Activated CD4-positive, alpha-beta T cell treated with anti-CD3 and anti-CD28 coated beads, Interleukin-2, amount 10 ng/mL, durations not matched to agents 7 days and 5 days (primary cell): ENCODE measurements around the gene LRRC3B. TPM values are rescaled to one million over a fixed set of nuclear protein-coding genes. Genes with fewer than 3 reads are reported as not detected.

Experiments used
- CTCF ChIA-PET: fragments of 350-600 bp; sonication (Branson Sonifier 250); formaldehyde crosslinking; loops from one replicate; lab custom pipeline; 2021; ENCODE audit warnings: antibody characterized with exemption; lab: Charles Lee
- POLR2A ChIA-PET: fragments of 350-600 bp; sonication (Branson Sonifier 250); formaldehyde crosslinking; loops from one replicate; lab custom pipeline; 2021; ENCODE audit warnings: antibody characterized with exemption; lab: Charles Lee
- DNase-seq: peaks from one replicate; pipeline ENCODE4 v3.0.0-alpha.2; 2020
- H3K27ac Mint-ChIP-seq: one replicate; pipeline ENCODE4 v1.8.0; 2021; ENCODE audit warnings: mild to moderate bottlenecking, moderate library complexity, mixed read lengths
- H3K27me3 Mint-ChIP-seq: one replicate; pipeline ENCODE4 v1.8.0; 2021; ENCODE audit warnings: mixed read lengths
- H3K36me3 Mint-ChIP-seq: one replicate; pipeline ENCODE4 v1.8.0; 2021; ENCODE audit warnings: low read depth, mixed read lengths
- H3K4me1 Mint-ChIP-seq: one replicate; pipeline ENCODE4 v1.8.0; 2021; ENCODE audit warnings: mixed read lengths
- H3K4me3 Mint-ChIP-seq: one replicate; pipeline ENCODE4 v1.8.0; 2021; ENCODE audit warnings: mild to moderate bottlenecking, moderate library complexity, mixed read lengths
- H3K9me3 Mint-ChIP-seq: one replicate; pipeline ENCODE4 v1.8.0; 2021; ENCODE audit warnings: mixed read lengths
- total RNA-seq, 2 experiments: library from RNA; stranded (reverse); gene quantifications; one replicate each; pipeline ENCODE4 v1.2.3, GENCODE V29; 2021

The LRRC3B gene
- total RNA-seq, 2 experiments from 2014 or later, result not detected

DNA sequence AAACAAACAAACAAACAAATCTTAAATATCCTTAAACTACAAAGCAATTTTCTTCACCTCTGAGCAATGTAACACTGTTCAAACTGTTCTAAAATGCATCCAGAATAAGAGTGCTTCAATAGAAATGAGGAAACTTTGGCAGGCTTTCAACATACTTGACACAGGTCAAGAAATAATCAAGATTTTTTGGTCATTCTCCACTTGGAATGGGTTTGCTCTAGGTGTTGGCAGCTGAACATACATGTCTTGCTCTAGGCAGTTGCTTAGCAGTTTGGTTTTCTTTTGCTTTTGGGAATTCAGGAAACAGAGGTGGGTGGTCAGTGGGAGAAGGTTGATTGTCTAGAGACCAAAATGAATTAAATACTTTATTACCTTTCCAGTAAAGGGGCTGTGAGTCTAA lies 1.4 kb upstream of the LRRC3B start:
- no peak for DNase-seq
- H3K27me3 Mint-ChIP-seq, result peaks cover 32% of the 10 kb centered on the region
- no peak overlapping the region for H3K4me3 Mint-ChIP-seq
- ChIA-PET CTCF (interaction anchor here (0.6 kb wide), 1 partner anchor 782 kb away, joined by 4 read pairs; no protein-coding TSS in a partner anchor), POLR2A (no interaction called here)
- H3K36me3 Mint-ChIP-seq, result no peaks in the 10 kb centered on the region
- H3K9me3 Mint-ChIP-seq, result no peaks in the 10 kb centered on the region
- H3K27ac Mint-ChIP-seq, result no peak overlapping the region
- no peaks in the 10 kb centered on the region for H3K4me1 Mint-ChIP-seq

- ChIA-PET CTCF (no interaction called here), POLR2A (no interaction called here)
- no peaks in the 10 kb centered on the region for H3K9me3 Mint-ChIP-seq
- H3K27me3 Mint-ChIP-seq, result peaks cover 32% of the 10 kb centered on the region
- H3K4me3 Mint-ChIP-seq, result no peak overlapping the region
- H3K27ac Mint-ChIP-seq, result no peak overlapping the region
- no peaks in the 10 kb centered on the region for H3K36me3 Mint-ChIP-seq
- H3K4me1 Mint-ChIP-seq, result no peaks in the 10 kb centered on the region
- no peak for DNase-seq
Observed at GRCh38 chr3:26621906-26622620, 509 bp upstream of the LRRC3B start.

DNA sequence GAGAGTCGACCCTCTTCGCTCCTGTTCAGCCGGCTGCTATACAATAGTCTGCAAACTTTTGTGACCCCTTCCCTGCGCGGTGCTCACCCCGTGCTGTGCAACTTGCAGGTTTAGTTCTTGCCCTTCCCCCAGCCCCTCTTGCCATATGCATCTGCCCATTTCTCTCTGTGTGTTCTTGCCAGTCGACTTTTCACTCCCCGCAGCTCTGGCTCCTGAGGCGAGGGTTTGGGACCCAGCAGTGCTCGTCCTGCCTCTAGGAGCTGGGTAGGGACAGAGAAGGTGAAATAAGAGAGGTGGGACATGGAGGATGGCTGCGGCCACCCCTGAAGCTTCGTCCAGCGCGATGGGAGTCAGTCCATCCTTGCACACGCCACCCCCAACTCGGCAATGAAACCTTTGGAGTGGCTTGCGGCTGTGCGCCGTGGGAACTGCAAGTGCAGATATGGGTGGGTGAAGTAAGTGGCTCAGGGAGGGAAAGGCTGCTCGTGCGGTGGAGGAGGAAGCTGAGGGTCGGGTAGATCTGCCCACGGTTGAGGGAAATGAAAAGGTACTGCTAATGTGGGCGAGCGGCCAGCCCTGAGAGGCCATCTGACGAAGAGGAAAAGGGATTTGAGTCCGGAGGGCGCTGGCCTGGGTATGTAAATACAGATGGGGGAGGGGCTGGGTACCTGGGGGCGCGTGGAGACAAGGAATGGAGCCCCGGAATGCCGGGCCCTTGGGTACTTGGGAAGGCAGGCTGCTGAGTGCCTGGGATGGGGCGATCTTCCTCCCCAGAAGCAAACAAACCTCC lies 1.0 kb downstream of the LRRC3B start:
- H3K9me3 Mint-ChIP-seq, result no peaks in the 10 kb centered on the region
- H3K36me3 Mint-ChIP-seq, result no peaks in the 10 kb centered on the region
- ChIA-PET CTCF (no interaction called here), POLR2A (no interaction called here)
- H3K27me3 Mint-ChIP-seq, result peaks cover 32% of the 10 kb centered on the region
- no peak for DNase-seq
- no peaks in the 10 kb centered on the region for H3K4me1 Mint-ChIP-seq
- H3K4me3 Mint-ChIP-seq, result no peak overlapping the region
- H3K27ac Mint-ChIP-seq, result no peak overlapping the region

GRCh38 chr3:26624209-26624765 lies 1.7 kb downstream of the LRRC3B start:
- H3K27me3 Mint-ChIP-seq, result peaks cover 32% of the 10 kb centered on the region
- POLR2A ChIA-PET, result no interaction called here
- H3K36me3 Mint-ChIP-seq, result no peaks in the 10 kb centered on the region
- no peak overlapping the region for H3K4me3 Mint-ChIP-seq
- CTCF ChIA-PET, result no interaction called here
- no peaks in the 10 kb centered on the region for H3K9me3 Mint-ChIP-seq
- no peak overlapping the region for H3K27ac Mint-ChIP-seq
- H3K4me1 Mint-ChIP-seq, result no peaks in the 10 kb centered on the region
- DNase-seq, result no peak

- no peak overlapping the region for H3K4me3 Mint-ChIP-seq
- ChIA-PET POLR2A (no interaction called here), CTCF (no interaction called here)
- H3K4me1 Mint-ChIP-seq, result no peaks in the 10 kb centered on the region
- no peak overlapping the region for H3K27ac Mint-ChIP-seq
- peaks cover 32% of the 10 kb centered on the region for H3K27me3 Mint-ChIP-seq
- DNase-seq, result no peak
- H3K9me3 Mint-ChIP-seq, result no peaks in the 10 kb centered on the region
- no peaks in the 10 kb centered on the region for H3K36me3 Mint-ChIP-seq
Observed at GRCh38 chr3:26625187-26625586, 2.6 kb downstream of the LRRC3B start.

DNA sequence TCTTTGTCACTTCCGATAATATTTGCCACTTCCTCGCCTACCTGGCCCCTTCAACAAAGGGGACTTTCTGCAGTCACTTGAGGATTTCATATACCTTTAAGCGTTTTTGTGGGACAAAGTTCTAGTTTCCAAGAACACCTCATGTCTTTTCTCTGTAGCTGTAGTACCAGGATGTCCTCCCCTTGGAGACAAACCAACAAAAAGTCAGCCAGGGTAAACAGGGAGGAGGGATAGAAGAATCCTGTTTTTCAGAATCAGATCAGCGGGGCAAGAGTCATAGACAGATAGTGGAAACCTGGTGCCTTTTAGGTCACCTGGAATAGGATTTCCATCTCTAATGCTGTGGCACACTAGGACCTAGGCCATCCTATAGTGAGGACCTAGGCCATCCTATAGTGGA lies 4.5 kb downstream of the LRRC3B start:
- Mint-ChIP-seq H3K27me3 (peaks cover 19% of the 10 kb centered on the region), H3K36me3 (no peaks in the 10 kb centered on the region), H3K4me3 (no peak overlapping the region), H3K4me1 (no peaks in the 10 kb centered on the region), H3K9me3 (no peaks in the 10 kb centered on the region), H3K27ac (no peak overlapping the region)
- no peak for DNase-seq
- CTCF ChIA-PET, result no interaction called here
- POLR2A ChIA-PET, result no interaction called here

GRCh38 chr3:26628915-26629314 lies 6.3 kb downstream of the LRRC3B start:
- Mint-ChIP-seq H3K4me1 (no peaks in the 10 kb centered on the region), H3K27me3 (peaks cover 3% of the 10 kb centered on the region)

GRCh38 chr3:26630669-26631389 lies 8.3 kb downstream of the LRRC3B start:
- no peaks in the 10 kb centered on the region for H3K9me3 Mint-ChIP-seq
- no peaks in the 10 kb centered on the region for H3K36me3 Mint-ChIP-seq
- no peak overlapping the region for H3K4me3 Mint-ChIP-seq
- POLR2A ChIA-PET, result no interaction called here
- H3K27me3 Mint-ChIP-seq, result no peaks in the 10 kb centered on the region
- H3K27ac Mint-ChIP-seq, result no peak overlapping the region
- DNase-seq, result no peak
- H3K4me1 Mint-ChIP-seq, result no peaks in the 10 kb centered on the region
- CTCF ChIA-PET, result no interaction called here

More at GRCh38 chr3:26628915-26629314, 6.3 kb downstream of the LRRC3B start:
- Mint-ChIP-seq H3K27ac (no peak overlapping the region), H3K36me3 (no peaks in the 10 kb centered on the region), H3K4me3 (no peak overlapping the region), H3K9me3 (no peaks in the 10 kb centered on the region)
- CTCF ChIA-PET, result no interaction called here
- POLR2A ChIA-PET, result no interaction called here
- no peak for DNase-seq

GRCh38 chr3:26631390-26631738 lies 8.8 kb downstream of the LRRC3B start:
- Mint-ChIP-seq H3K9me3 (no peaks in the 10 kb centered on the region), H3K4me1 (no peaks in the 10 kb centered on the region), H3K36me3 (no peaks in the 10 kb centered on the region), H3K27ac (no peak overlapping the region), H3K4me3 (no peak overlapping the region), H3K27me3 (no peaks in the 10 kb centered on the region)
- no peak for DNase-seq
- ChIA-PET CTCF (no interaction called here), POLR2A (no interaction called here)

DNA sequence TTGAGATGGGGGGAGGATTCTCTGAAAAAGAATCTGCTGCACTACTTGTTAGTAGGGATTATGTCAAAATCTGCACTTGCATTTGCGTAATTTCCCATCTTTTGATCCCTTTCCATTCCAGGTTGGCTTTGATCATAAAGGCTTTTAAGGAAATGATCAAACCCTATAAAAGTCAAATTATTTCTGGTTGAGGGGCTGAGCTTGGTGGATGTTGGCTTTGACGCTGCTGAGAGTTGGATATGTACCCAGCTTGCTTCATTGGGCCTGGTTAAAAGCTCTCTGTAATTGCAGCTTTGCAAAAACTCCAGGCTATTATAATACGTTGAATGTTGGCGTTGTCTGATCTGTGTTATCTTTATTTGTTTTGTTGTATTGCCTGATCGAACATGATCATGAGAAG lies 12.0 kb downstream of the LRRC3B start:
- Mint-ChIP-seq H3K27me3 (no peaks in the 10 kb centered on the region), H3K9me3 (no peaks in the 10 kb centered on the region), H3K4me3 (no peak overlapping the region), H3K4me1 (no peaks in the 10 kb centered on the region), H3K36me3 (no peaks in the 10 kb centered on the region), H3K27ac (no peak overlapping the region)
- CTCF ChIA-PET, result interaction anchor here (0.6 kb wide), 1 partner anchor 1878 kb away, joined by 4 read pairs; no protein-coding TSS in a partner anchor
- DNase-seq, result no peak
- POLR2A ChIA-PET, result no interaction called here

DNA sequence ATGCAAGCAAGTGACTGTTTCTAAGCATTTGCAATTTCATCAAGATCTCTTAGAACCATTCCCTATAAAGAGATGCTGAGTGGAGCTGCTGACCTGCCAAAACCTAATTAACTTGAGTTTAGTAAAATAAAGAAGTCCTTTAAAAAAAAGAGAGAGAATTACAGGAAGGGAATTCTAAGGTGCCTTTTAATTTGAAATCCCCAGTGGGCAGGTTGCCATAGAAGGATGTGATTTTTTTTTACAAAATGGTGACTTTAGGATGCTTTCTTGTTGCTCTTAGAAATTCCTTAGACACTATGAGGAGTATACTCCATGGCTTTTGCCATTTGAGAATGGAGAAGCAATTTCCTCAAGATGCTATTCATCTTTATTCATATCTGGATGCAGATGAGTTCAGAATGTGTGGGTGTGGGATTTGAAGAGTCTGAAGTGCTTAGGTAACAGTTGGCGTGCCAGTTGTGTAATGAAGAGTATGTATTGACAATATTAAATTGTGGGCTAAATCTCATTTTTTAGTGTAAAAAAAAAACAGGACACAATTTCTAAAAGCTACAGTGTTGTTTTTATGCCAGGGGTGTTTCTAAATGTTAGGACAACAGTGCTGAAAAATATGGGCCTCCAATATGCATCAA lies 13.6 kb downstream of the LRRC3B start:
- ChIA-PET POLR2A (no interaction called here), CTCF (no interaction called here)
- no peaks in the 10 kb centered on the region for H3K4me1 Mint-ChIP-seq

GRCh38 chr3:26637698-26638097 lies 15.1 kb downstream of the LRRC3B start:
- H3K36me3 Mint-ChIP-seq, result no peaks in the 10 kb centered on the region
- no peaks in the 10 kb centered on the region for H3K4me1 Mint-ChIP-seq
- H3K27me3 Mint-ChIP-seq, result no peaks in the 10 kb centered on the region
- no peaks in the 10 kb centered on the region for H3K9me3 Mint-ChIP-seq
- no peak for DNase-seq
- ChIA-PET POLR2A (no interaction called here), CTCF (no interaction called here)
- no peak overlapping the region for H3K27ac Mint-ChIP-seq
- H3K4me3 Mint-ChIP-seq, result no peak overlapping the region

More for the DNA sequence above, 13.6 kb downstream of the LRRC3B start:
- no peak for DNase-seq
- no peaks in the 10 kb centered on the region for H3K36me3 Mint-ChIP-seq
- H3K27me3 Mint-ChIP-seq, result no peaks in the 10 kb centered on the region
- no peaks in the 10 kb centered on the region for H3K9me3 Mint-ChIP-seq
- no peak overlapping the region for H3K4me3 Mint-ChIP-seq
- no peak overlapping the region for H3K27ac Mint-ChIP-seq
